HG03135 (cell line): ENCODE data around the gene DDX27.
A peak's percentile ranks its signal among the peaks of the same experiment; 100 is the strongest.
"Not testable (repeated sequence)": the region's sequence is repeated elsewhere in the genome, so short reads cannot be mapped to it uniquely, and the experiment has no call there.

Experiments
- ATAC-seq: cut with Tn5 transposase; IDR thresholded peaks from one replicate; pipeline ENCODE4 v1.9.1; 2021; ENCODE audit warnings: mild to moderate bottlenecking, moderate library complexity; ENCODE audit not compliant: unreplicated experiment

Gene DDX27

DNA sequence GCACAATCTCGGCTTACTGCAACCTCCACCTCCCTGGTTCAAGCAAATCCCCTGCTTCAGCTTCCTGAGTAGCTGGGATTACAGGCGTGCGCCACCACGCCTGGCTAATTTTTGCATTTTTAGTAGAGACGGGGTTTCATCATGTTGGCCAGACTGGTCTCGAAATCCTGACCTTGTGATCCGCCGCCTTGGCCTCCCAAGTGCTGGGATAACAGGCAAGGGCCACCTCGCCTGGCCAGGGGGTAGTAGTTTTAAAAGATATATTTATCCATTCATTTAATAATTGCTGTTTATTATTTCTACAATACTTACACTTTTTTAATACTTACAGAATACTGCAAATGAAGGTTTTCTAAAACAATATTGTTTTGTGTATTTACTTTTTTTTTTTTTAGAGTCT lies 15.5 kb upstream of the DDX27 start:
- no peak for ATAC-seq

- ATAC-seq, result no peak
These were observed 12.1 kb upstream of the DDX27 start for GRCh38 chr20:49207076-49207475.

- no peak for ATAC-seq
These were observed 9.0 kb upstream of the DDX27 start for GRCh38 chr20:49210101-49210756.

DNA sequence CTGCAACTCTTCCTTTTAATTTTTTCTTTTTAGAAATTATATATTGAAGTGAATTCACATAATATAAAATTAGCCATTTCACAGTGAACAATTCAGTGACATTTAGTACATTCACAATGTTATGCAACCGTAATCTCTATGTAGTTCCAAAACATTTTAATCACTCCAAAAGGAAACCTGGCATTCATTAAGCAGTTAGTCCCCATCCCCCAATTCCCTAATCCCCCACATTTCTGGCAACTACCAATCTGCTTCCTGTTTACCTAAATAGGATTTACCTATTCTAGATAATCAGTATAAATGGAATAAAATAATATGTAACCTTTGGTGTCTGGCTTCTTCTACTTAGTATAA lies 8.5 kb upstream of the DDX27 start:
- ATAC-seq, result no peak

DNA sequence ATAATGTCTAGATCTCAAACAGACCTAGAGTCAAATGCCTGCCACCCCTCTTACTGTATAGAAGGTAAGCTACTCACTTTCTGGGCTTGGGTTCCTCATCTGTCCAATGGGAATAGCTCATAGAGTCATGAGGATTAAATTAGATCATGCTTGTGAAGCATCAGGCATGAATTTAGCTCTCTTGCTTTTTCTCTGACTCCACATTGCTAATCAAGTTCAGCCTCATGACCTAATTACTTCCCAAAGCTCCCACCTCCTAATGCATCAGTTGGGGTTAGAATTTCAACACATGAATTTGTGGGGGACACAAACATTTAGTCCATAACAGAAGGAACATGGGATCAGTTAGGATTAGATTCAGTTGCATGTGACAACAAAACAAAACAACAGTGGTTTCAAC lies 4.6 kb upstream of the DDX27 start:
- ATAC-seq, result no peak

GRCh38 chr20:49215232-49215631 lies 4.0 kb upstream of the DDX27 start:
- no peak for ATAC-seq

DNA sequence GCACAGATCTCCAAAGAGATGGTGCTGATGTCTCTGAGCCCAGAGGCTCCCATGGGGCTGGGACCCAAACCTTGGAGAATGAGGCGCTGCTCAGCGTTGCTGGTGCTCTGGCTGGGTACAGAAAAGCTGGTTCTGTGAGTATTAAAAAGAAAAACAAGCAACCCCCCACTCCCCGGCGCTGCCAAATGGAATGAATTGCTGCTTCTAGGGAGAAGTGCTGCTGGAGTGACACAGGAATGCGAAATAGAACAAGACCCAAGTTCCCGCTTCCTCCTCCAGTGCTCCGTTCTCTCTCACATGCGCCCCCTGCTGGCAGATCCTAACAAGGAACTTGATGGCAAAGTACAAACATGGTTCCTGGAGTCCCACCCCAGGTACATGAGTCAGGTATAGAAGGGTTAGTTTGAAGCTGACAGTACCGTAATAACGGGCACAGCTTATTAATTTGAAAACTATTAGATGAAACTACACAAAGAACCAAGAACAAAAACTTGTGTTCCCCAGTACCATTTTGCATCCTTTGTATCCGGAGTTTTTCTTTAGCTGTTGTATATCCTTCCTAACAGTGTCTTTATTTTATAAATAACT lies 2.1 kb upstream of the DDX27 start:
- peak; percentile 33 for ATAC-seq

GRCh38 chr20:49218739-49219090 lies 501 bp upstream of the DDX27 start:
- not testable (repeated sequence) for ATAC-seq

- ATAC-seq, result no peak
These were observed 962 bp downstream of the DDX27 start for GRCh38 chr20:49219924-49220831.

- no peak for ATAC-seq
These were observed 6.7 kb downstream of the DDX27 start for GRCh38 chr20:49225896-49226295.

- ATAC-seq, result no peak
These were observed 9.5 kb downstream of the DDX27 start for GRCh38 chr20:49228676-49229075.

- no peak for ATAC-seq
These were observed 10.2 kb downstream of the DDX27 start for GRCh38 chr20:49229381-49229780.

DNA sequence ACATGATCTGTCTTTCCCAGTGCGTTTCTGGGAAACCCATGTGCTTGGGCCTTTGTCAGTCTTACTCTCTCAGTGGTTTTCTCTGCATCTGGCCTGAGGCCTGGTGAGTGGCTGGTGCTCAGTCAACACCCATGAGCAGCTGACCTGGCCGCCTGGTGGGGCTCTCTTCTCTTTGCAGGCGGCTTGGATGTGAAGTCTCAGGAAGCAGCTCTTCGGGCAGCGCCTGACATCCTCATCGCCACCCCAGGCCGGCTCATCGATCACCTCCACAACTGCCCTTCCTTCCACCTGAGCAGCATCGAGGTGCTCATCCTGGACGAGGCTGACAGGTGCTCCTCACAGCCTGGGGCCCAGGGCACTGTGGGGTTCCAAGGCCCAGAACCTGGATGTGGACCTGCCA lies 10.8 kb downstream of the DDX27 start:
- no peak for ATAC-seq

- ATAC-seq, result no peak
These were observed 11.4 kb downstream of the DDX27 start for GRCh38 chr20:49230561-49231133.

- no peak for ATAC-seq
These were observed 12.3 kb downstream of the DDX27 start for GRCh38 chr20:49231471-49231870.

DNA sequence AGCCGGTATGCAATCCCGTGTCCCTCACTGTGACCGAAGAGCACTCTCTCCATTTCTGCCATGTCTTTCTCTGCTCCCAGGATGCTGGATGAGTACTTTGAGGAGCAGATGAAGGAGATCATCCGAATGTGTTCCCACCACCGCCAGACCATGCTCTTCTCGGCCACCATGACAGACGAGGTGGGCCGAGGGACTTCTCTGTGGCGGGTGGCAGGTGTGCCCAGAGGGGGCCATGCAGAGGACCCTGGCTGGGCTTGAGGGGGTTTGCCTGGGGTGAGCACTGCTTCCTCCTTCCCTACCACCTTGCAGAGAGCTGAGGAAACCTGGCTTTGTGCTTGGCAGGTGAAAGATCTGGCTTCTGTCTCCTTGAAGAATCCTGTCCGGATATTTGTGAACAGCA lies 14.0 kb downstream of the DDX27 start:
- no peak for ATAC-seq

DNA sequence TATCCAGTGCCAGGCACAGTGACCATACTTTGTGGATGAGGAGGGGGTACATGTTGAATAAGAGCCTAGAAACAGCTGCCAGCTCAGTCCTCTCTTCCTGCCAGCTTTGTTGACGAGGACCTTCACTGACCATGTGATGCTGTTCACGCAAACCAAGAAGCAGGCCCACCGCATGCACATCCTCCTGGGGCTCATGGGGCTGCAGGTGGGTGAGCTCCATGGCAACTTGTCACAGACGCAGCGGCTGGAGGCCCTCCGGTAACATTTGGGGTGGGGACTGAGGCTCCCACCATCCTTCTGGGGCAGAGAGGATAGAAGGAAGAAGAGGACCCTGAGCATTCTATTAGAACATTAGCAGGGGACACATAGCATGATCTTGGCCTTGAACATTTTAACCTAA lies 15.6 kb downstream of the DDX27 start:
- no peak for ATAC-seq

GRCh38 chr20:49236301-49236700 lies 17.1 kb downstream of the DDX27 start:
- no peak for ATAC-seq

- ATAC-seq, result no peak
These were observed 18.3 kb downstream of the DDX27 start for GRCh38 chr20:49237531-49237930.

- peak; percentile 62 for ATAC-seq
These were observed 26.9 kb downstream of the DDX27 start for GRCh38 chr20:49245921-49246740.

DNA sequence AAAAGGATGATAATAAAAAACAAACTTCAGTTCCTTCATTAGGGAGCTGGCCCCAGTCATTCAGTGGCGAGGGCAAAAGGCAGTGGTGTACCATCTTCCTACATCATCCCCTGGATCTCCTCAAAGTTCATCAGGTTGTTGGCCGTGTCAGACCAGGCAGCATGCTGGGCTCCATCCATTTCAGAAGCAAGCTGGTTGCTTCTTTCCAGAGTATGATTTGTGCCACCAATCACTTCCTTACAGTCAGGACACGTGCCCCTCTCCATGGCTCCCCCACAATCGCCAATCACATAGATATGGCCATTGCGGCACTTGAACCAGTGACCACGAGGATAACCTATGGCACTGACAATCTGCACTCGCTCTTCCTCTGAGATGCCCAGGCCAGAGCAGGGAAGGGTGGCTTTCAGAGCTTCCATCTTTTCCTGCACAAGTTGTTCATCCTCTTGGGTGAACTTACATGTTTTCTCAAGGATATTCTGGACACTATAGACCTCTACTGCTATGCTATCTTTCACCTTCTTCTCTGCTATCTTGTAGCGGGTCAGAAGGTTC lies 28.0 kb downstream of the DDX27 start:
- ATAC-seq, result no peak
